OCI-LY7 (cell line): Measurements from ENCODE around the gene PDRG1. TPM values are rescaled to one million over a fixed set of nuclear protein-coding genes. Genes with fewer than 3 reads are reported as not detected.

Source experiments
- BruUV-seq: library from RNA; stranded (reverse); fragments of 400-500 nt; replicated peaks from 2 replicates; lab custom pipeline; 2021; lab: Mats Ljungman, UMichigan
- CTCF ChIA-PET: fragments of 300-600 bp; sonication (Branson Sonifier 250); formaldehyde crosslinking; loops from one replicate; lab custom pipeline; 2022; ENCODE audit warnings: antibody characterized with exemption; ENCODE audit not compliant: unreplicated experiment; lab: Charles Lee
- POLR2A ChIA-PET: fragments of 300-600 bp; sonication (Branson Sonifier 250); formaldehyde crosslinking; loops from one replicate; lab custom pipeline; 2022; ENCODE audit warnings: antibody characterized with exemption; lab: Charles Lee
- DNase-seq: peaks from one replicate; pipeline ENCODE4 v3.0.0-alpha.2; 2015; ENCODE audit warnings: low spot score
- H2AFZ ChIP-seq: fragments of 200-600 bp; sonication (generic), shearing (Covaris generic); 2 replicates; pipeline ENCODE4 v1.6.1; 2014; ENCODE audit warnings: mild to moderate bottlenecking, antibody characterized with exemption, low read length, moderate library complexity
- H3K27ac ChIP-seq: fragments of 200-600 bp; sonication (generic); 2 replicates; pipeline ENCODE4 v1.5.1; 2014; ENCODE audit warnings: mixed run types, low read depth, mild to moderate bottlenecking, moderate library complexity, low read length, inconsistent platforms; ENCODE audit not compliant: poor library complexity, severe bottlenecking
- H3K36me3 ChIP-seq: fragments of 200-600 bp; sonication (generic); 2 replicates; pipeline ENCODE4 v1.6.1; 2014; ENCODE audit warnings: mild to moderate bottlenecking, antibody characterized with exemption, low read length, moderate library complexity, mixed read lengths; ENCODE audit not compliant: insufficient read depth
- H3K4me1 ChIP-seq: fragments of 200-600 bp; sonication (generic); 2 replicates; pipeline ENCODE4 v1.5.1; 2014; ENCODE audit warnings: mild to moderate bottlenecking, low read length; ENCODE audit not compliant: insufficient read depth, poor library complexity, severe bottlenecking
- H3K4me2 ChIP-seq: fragments of 200-600 bp; sonication (generic); 2 replicates; pipeline ENCODE4 v1.6.1; 2014; ENCODE audit warnings: mild to moderate bottlenecking, low read length
- H3K4me3 ChIP-seq: fragments of 200-600 bp; sonication (generic); 2 replicates; pipeline ENCODE4 v1.5.1; 2014; ENCODE audit warnings: mild to moderate bottlenecking, low read depth, low read length; ENCODE audit not compliant: poor library complexity, severe bottlenecking
- H3K79me2 ChIP-seq: fragments of 200-600 bp; sonication (generic); 2 replicates; pipeline ENCODE4 v1.6.1; 2016; ENCODE audit warnings: low read depth, mild to moderate bottlenecking, low read length, moderate library complexity, mixed read lengths; ENCODE audit not compliant: insufficient read depth
- H3K9me2 ChIP-seq: fragments of 200-600 bp; sonication (generic); 2 replicates; pipeline ENCODE4 v1.6.1; 2016; ENCODE audit warnings: mild to moderate bottlenecking, low read length, mixed read lengths; ENCODE audit not compliant: insufficient read depth
- H3K9me3 ChIP-seq: fragments of 200-600 bp; sonication (generic); 2 replicates; pipeline ENCODE4 v1.6.1; 2014; ENCODE audit warnings: mild to moderate bottlenecking, mixed run types, low read length, mixed read lengths
- H4K20me1 ChIP-seq: fragments of 200-600 bp; sonication (generic); 2 replicates; pipeline ENCODE4 v1.6.1; 2014; ENCODE audit warnings: mild to moderate bottlenecking, antibody characterized with exemption, low read length, moderate library complexity, mixed read lengths; ENCODE audit not compliant: insufficient read depth
- EZH2phosphoT487 ChIP-seq: fragments of 200-600 bp; sonication (generic); IDR thresholded peaks from 2 replicates; pipeline ENCODE4 v1.6.1; 2018; ENCODE audit warnings: low read depth, borderline replicate concordance, mild to moderate bottlenecking, mixed run types, antibody characterized with exemption, low read length, moderate library complexity, mixed read lengths
- intact Hi-C: fragments of 100-400 bp; cut with micrococcal nuclease; formaldehyde crosslinking; loops from one replicate; pipeline ENCODE4 v1.10.0; 2022; ENCODE audit not compliant: unreplicated experiment
- total RNA-seq, 2 experiments: library from RNA; depleted of rRNA in 1 of 2; stranded (reverse); fragments of >200 nt in 1 of 2; shearing (Covaris generic) in 1 of 2; gene quantifications; 2 replicates each; pipeline ENCODE4 v1.2.3, GENCODE V29; 2014 to 2022
- TF ChIP-seq, protein P1 (sequence below): fragments of 200-600 bp; sonication (generic); conservative IDR thresholded peaks from 2 replicates; pipeline ENCODE4 v1.5.1; 2014; ENCODE audit warnings: mild to moderate bottlenecking, antibody characterized with exemption, low read length, moderate library complexity, mixed read lengths

Gene PDRG1
- total RNA-seq, 2 experiments from 2014 or later = 9.7 to 22.5 TPM

DNA sequence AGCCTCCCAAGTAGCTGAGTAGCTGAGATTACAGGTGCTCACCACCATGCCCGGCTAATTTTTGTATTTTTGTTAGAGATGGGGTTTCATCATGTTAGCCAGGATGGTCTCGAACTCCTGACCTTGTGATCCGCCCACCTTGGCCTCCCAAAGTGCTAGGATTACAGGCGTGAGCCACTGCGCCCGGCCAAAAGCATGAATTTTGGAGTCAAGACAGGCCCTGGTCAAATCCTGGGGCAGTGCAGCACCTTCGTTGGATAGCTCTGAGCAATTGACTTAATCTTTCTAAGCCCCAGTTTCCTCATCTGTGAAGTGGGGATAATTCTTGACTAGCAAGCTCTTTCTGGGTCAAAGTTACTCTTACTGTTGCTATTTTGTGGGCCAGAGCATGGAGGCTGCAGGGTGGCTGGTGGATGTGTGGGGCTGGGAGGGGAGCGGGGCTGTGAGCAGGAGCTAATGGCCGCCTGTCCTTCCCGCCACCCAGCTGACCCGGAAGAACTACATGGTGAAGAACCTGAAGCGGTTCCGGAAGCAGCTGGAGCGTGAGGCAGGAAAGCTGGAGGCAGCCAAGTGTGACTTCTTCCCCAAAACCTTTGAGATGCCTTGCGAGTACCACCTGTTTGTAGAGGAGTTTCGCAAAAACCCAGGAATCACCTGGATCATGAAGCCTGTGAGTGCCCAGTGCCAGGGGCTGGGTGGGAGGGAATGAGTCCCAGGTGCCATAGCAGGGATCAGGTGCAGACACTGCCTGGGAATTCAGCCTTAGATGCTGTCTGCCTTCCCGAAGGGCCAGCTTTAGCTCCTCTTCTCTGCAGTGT is 42.4 kb downstream of the PDRG1 start:
- no TSS peak for BruUV-seq
- no peaks in the 10 kb centered on the region for H3K4me1 ChIP-seq
- no peak overlapping the region for H3K4me3 ChIP-seq
- no peaks in the 10 kb centered on the region for H3K36me3 ChIP-seq
- no peak for DNase-seq
- ChIA-PET CTCF (no interaction called here), POLR2A (interaction anchor here (1.2 kb wide), 1 partner anchor 12 kb away, joined by 3 read pairs; no protein-coding TSS in a partner anchor)
- H3K9me3 ChIP-seq = no peaks in the 10 kb centered on the region
- no peak overlapping the region for H2AFZ ChIP-seq
- H3K27ac ChIP-seq = no peak overlapping the region
- no peak overlapping the region for H3K4me2 ChIP-seq
- no peaks in the 10 kb centered on the region for H3K9me2 ChIP-seq
- H4K20me1 ChIP-seq = no peaks in the 10 kb centered on the region
- intact Hi-C loops = no loop called here
- TF ChIP-seq EZH2phosphoT487 = no peak
- TF ChIP-seq, protein P1, sequence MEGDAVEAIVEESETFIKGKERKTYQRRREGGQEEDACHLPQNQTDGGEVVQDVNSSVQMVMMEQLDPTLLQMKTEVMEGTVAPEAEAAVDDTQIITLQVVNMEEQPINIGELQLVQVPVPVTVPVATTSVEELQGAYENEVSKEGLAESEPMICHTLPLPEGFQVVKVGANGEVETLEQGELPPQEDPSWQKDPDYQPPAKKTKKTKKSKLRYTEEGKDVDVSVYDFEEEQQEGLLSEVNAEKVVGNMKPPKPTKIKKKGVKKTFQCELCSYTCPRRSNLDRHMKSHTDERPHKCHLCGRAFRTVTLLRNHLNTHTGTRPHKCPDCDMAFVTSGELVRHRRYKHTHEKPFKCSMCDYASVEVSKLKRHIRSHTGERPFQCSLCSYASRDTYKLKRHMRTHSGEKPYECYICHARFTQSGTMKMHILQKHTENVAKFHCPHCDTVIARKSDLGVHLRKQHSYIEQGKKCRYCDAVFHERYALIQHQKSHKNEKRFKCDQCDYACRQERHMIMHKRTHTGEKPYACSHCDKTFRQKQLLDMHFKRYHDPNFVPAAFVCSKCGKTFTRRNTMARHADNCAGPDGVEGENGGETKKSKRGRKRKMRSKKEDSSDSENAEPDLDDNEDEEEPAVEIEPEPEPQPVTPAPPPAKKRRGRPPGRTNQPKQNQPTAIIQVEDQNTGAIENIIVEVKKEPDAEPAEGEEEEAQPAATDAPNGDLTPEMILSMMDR = no peak
- no peaks in the 10 kb centered on the region for H3K79me2 ChIP-seq

DNA sequence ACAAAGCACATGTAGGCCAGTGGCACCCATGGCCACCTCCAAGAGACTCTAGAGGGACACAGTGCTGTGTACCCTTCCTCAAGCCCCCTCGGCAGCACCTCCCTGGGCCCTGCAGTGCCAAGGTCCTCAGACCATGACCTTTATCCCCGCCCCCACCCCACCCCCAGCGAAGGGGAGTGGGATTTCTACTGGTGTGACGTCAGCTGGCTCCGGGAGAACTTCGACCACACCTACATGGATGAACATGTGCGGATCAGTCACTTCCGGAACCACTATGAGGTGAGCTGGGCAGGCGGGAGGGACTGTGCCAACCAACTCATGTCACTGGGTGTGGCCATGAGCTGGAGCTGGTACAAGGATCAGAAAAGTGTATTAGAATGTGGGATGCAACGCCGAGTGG is 43.4 kb downstream of the PDRG1 start:
- Histone ChIP-seq H2AFZ (no peak overlapping the region), H3K9me2 (no peaks in the 10 kb centered on the region), H3K36me3 (no peaks in the 10 kb centered on the region), H3K4me1 (no peaks in the 10 kb centered on the region), H3K79me2 (no peaks in the 10 kb centered on the region), H3K9me3 (no peaks in the 10 kb centered on the region), H3K4me2 (no peak overlapping the region), H3K27ac (no peak overlapping the region), H3K4me3 (no peak overlapping the region), H4K20me1 (no peaks in the 10 kb centered on the region)
- TF ChIP-seq, protein P1 = no peak
- no peak for TF ChIP-seq EZH2phosphoT487
- intact Hi-C loops = no loop called here
- no TSS peak for BruUV-seq
- DNase-seq = no peak
- CTCF ChIA-PET = no interaction called here
- POLR2A ChIA-PET = interaction anchor here (0.6 to 1.2 kb wide), 2 partner anchors 11 to 21 kb away, joined by 3 read pairs; no protein-coding TSS in a partner anchor

DNA sequence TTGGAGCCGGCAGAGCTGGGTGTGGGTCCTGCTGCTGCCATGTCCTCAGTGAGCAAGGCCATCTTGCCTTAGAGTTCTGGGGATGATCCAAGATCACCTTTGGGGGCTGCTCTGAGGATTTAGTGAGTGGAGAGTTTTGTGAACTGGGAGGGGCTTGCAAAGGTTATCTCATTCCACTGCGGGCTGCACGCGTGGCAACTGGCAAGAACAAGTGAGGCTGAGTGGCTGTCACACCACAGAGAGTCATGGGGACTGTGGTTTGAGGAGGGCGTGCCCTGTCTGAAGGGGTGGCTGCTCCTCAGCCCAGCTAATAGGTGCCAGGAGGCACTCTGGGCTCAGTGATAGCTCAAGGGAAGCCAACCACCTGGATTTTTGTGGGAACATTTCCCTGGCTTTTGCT is 43.8 kb downstream of the PDRG1 start:
- Histone ChIP-seq H3K4me2 (no peak overlapping the region), H3K27ac (no peak overlapping the region), H3K36me3 (no peaks in the 10 kb centered on the region), H3K4me1 (no peaks in the 10 kb centered on the region), H3K4me3 (no peak overlapping the region), H3K9me2 (no peaks in the 10 kb centered on the region), H3K9me3 (no peaks in the 10 kb centered on the region), H2AFZ (no peak overlapping the region), H4K20me1 (no peaks in the 10 kb centered on the region), H3K79me2 (no peaks in the 10 kb centered on the region)
- TF ChIP-seq, protein P1 = no peak
- TF ChIP-seq EZH2phosphoT487 = no peak
- no peak for DNase-seq
- ChIA-PET CTCF (no interaction called here), POLR2A (interaction anchor here (1.2 kb wide), 1 partner anchor 11 kb away, joined by 3 read pairs; no protein-coding TSS in a partner anchor)
- BruUV-seq = no TSS peak
- intact Hi-C loops = no loop called here
